Common myeloid progenitor, CD34-positive (primary cell): ENCODE measurements around the gene MAP2K3.

ENCODE experiments used
- CTCF ChIA-PET: fragments of 350-600 bp; sonication (Branson Sonifier 250); formaldehyde crosslinking; loops from one replicate; lab custom pipeline; 2021; ENCODE audit warnings: antibody characterized with exemption; lab: Charles Lee
- POLR2A ChIA-PET: fragments of 350-600 bp; sonication (Branson Sonifier 250); formaldehyde crosslinking; loops from one replicate; lab custom pipeline; 2021; ENCODE audit warnings: antibody characterized with exemption; lab: Charles Lee
- DNase-seq, 3 donors: peaks; one replicate each; pipeline versions ENCODE4 v3.0.0 to v3.0.0-alpha.2; 2013
- H3K27ac ChIP-seq, 2 experiments: 1 replicate in 1 of 2; 2 replicates in 1 of 2; pipeline ENCODE4 v1.7.0; 2013; ENCODE audit warnings: inconsistent platforms in 2 of 2, low read length in 2 of 2, mild to moderate bottlenecking in 2 of 2, low read depth in 1 of 2, moderate library complexity in 1 of 2; ENCODE audit not compliant: severe bottlenecking in 2 of 2, insufficient read depth in 1 of 2, poor library complexity in 1 of 2
- H3K27me3 ChIP-seq, 5 experiments: replicated peaks in 2 of 5; 1 replicate in 3 of 5; 2 replicates in 2 of 5; pipeline versions ENCODE4 v1.6.1 to v1.7.0; 2013; ENCODE audit warnings: low read length in 4 of 5, mild to moderate bottlenecking in 2 of 5, moderate library complexity in 2 of 5, inconsistent platforms in 1 of 5; ENCODE audit not compliant: insufficient read depth in 5 of 5, control insufficient read depth in 4 of 5
- H3K36me3 ChIP-seq, 4 experiments: 1 replicate in 2 of 4; 2 replicates in 2 of 4; pipeline versions ENCODE4 v1.6.1 to v1.7.0; 2013; ENCODE audit warnings: low read length in 3 of 4, control low read depth in 1 of 4, mild to moderate bottlenecking in 1 of 4; ENCODE audit not compliant: control insufficient read depth in 4 of 4, insufficient read depth in 4 of 4
- H3K4me1 ChIP-seq, 4 experiments: 1 replicate in 3 of 4; 2 replicates in 1 of 4; pipeline versions ENCODE4 v1.6.1 to v1.7.1; 2013; ENCODE audit warnings: low read length in 3 of 4, mild to moderate bottlenecking in 3 of 4, control low read depth in 1 of 4, inconsistent platforms in 1 of 4, moderate library complexity in 1 of 4; ENCODE audit not compliant: control insufficient read depth in 4 of 4, insufficient read depth in 4 of 4; ENCODE audit errors: control extremely low read depth in 1 of 4
- H3K4me3 ChIP-seq, 7 experiments: 1 replicate in 4 of 7; 2 replicates in 3 of 7; pipeline versions ENCODE4 v1.5.1 to v1.7.0; 2013; ENCODE audit warnings: mild to moderate bottlenecking in 7 of 7, low read length in 6 of 7, moderate library complexity in 6 of 7, inconsistent platforms in 2 of 7, low read depth in 2 of 7, control low read depth in 1 of 7; ENCODE audit not compliant: insufficient read depth in 4 of 7, control insufficient read depth in 1 of 7; ENCODE audit errors: extremely low read depth in 1 of 7
- H3K9me3 ChIP-seq, 5 experiments: 1 replicate in 4 of 5; 2 replicates in 1 of 5; pipeline versions ENCODE4 v1.6.1 to v1.7.1; 2013; ENCODE audit warnings: low read length in 4 of 5, mild to moderate bottlenecking in 2 of 5, inconsistent platforms in 1 of 5, low read depth in 1 of 5, moderate library complexity in 1 of 5; ENCODE audit not compliant: control insufficient read depth in 4 of 5, insufficient read depth in 2 of 5; ENCODE audit errors: control extremely low read depth in 1 of 5
- WGBS: methylation state at CpG from one replicate; pipeline ENCODE4 v1.1.5; 2013; ENCODE audit not compliant: insufficient coverage; 5-methylcytosine and 5-hydroxymethylcytosine counted together

The MAP2K3 gene

DNA sequence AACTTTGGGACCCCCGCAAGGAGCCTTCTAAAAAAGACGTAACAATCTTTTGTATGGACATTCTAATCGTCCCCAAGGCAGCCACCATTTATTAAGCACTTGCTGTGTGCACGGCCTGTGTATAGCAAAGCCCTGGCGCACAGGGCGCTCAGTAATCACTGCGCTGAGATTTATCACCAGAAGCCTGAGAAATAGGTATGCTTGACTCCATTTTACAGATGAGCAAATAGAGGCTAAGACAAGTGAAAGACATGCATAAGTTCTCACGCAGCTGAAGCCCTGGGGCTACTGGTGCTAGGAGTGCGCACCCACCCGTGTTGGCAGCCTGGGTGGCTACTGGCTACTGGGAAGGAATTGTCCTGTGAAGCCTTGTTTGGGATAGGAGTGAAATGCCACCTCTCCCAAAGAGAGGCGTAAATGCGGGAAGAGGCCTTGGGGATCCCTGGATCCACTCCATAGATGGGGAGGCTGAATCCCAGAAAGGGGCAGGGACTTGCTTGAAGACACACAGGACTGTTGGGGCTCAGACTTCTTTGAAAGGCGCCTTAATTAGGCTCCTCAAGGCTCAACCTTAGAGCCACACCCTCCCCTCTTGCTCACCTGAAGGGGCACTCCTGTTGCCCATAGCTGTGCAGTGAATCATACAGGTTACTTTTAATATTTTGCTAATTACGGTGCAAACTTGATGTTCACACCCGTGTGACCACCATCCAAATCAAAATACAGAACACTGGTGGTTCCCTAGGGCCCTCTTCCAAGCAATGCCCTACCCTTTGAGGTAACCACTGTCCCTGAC is 30.7 kb upstream of the MAP2K3 start:
- Histone ChIP-seq H3K36me3 (no peaks in the 10 kb centered on the region), H3K27ac (no peak overlapping the region), H3K27me3 (no peaks in the 10 kb centered on the region), H3K9me3 (no peaks in the 10 kb centered on the region), H3K4me3 (peak overlapping the region; percentile 23 to 76 (median 70)), H3K4me1 (peaks cover 5 to 15% (median 12%) of the 10 kb centered on the region in 4 experiments)
- ChIA-PET CTCF (interaction anchor here (0.9 kb wide), 1 partner anchor 31 kb away, joined by 5 read pairs; no protein-coding TSS in a partner anchor), POLR2A (interaction anchor here (1.9 kb wide), 1 partner anchor 40 kb away, joined by 7 read pairs; the partner anchor contains the start of gene TMEM11)
- WGBS, result 43% methylated on average over 7 of the region's 15 CpGs
- no peak for DNase-seq

DNA sequence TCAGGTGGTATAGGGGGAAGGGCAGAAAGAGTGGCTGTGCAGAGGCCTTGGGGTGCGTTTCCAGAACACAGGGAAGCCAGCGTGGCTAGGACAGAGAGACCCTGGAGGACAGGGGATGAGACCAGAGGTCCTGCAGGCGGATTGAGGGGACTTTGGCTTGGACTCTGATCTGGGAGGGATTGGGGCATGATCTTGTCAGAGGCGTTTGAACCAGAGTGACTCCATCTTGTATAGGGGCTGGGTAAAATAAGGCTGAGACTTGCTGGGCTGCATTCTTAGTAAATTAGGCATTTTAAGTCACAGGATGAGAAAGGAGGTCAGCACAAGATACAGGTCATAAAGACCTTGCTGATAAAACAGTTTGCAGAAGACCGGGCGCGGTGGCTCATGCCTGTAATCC is 25.9 kb upstream of the MAP2K3 start:
- Histone ChIP-seq H3K27ac (no peak overlapping the region), H3K4me1 (peaks cover 3 to 8% (median 4%) of the 10 kb centered on the region in 4 experiments), H3K27me3 (no peaks in the 10 kb centered on the region), H3K4me3 (no peak overlapping the region), H3K36me3 (no peaks in the 10 kb centered on the region), H3K9me3 (no peaks in the 10 kb centered on the region)
- POLR2A ChIA-PET, result interaction anchor here (0.7 to 1.0 kb wide), 2 partner anchors 10 to 160 kb away, joined by 3 to 4 read pairs; no protein-coding TSS in a partner anchor
- DNase-seq, result no peak
- WGBS, result 95% methylated on average over 7 of the region's 7 CpGs
- CTCF ChIA-PET, result interaction anchor here (2.1 kb wide), 1 partner anchor 10 kb away, joined by 7 read pairs; no protein-coding TSS in a partner anchor

- 96% methylated on average over 11 of the region's 12 CpGs for WGBS
- ChIA-PET CTCF (interaction anchor here (2.2 kb wide), 1 partner anchor 14 kb away, joined by 5 read pairs; no protein-coding TSS in a partner anchor), POLR2A (interaction anchor here (0.6 kb wide), 1 partner anchor 1100 kb away, joined by 5 read pairs; no protein-coding TSS in a partner anchor)
- H3K36me3 ChIP-seq, result no peaks in the 10 kb centered on the region
- no peaks in the 10 kb centered on the region for H3K27me3 ChIP-seq
- H3K27ac ChIP-seq, result no peak overlapping the region
- no peaks in the 10 kb centered on the region for H3K9me3 ChIP-seq
- H3K4me1 ChIP-seq, result peaks cover 0 to 4% (median 0%) of the 10 kb centered on the region in 4 experiments
- no peak for DNase-seq
- H3K4me3 ChIP-seq, result no peak overlapping the region
Observed at GRCh38 chr17:21262259-21262993, 22.1 kb upstream of the MAP2K3 start.

GRCh38 chr17:21263376-21263775 is 21.1 kb upstream of the MAP2K3 start:
- ChIA-PET POLR2A (no interaction called here), CTCF (no interaction called here)
- H3K4me1 ChIP-seq, result peaks cover 0 to 10% (median 6%) of the 10 kb centered on the region in 4 experiments
- no peaks in the 10 kb centered on the region for H3K27me3 ChIP-seq
- no peak for DNase-seq
- no peaks in the 10 kb centered on the region for H3K9me3 ChIP-seq
- H3K27ac ChIP-seq, result no peak overlapping the region
- 90% methylated on average over 3 of the region's 6 CpGs for WGBS
- no peaks in the 10 kb centered on the region for H3K36me3 ChIP-seq
- no peak overlapping the region for H3K4me3 ChIP-seq

- H3K27ac ChIP-seq, result no peak overlapping the region
- DNase-seq, result no peak
- ChIA-PET POLR2A (interaction anchor here (1.1 kb wide), 1 partner anchor 9 kb away, joined by 4 read pairs; no protein-coding TSS in a partner anchor), CTCF (interaction anchor here (2.5 to 3.0 kb wide), 2 partner anchors 9 to 10 kb away, joined by 7 to 9 read pairs; no protein-coding TSS in a partner anchor)
- WGBS, result 96% methylated on average over 4 of the region's 7 CpGs
- no peaks in the 10 kb centered on the region for H3K9me3 ChIP-seq
- H3K4me1 ChIP-seq, result peaks cover 0 to 15% (median 11%) of the 10 kb centered on the region in 4 experiments
- H3K27me3 ChIP-seq, result no peaks in the 10 kb centered on the region
- H3K36me3 ChIP-seq, result no peaks in the 10 kb centered on the region
- H3K4me3 ChIP-seq, result no peak overlapping the region
Observed at GRCh38 chr17:21268596-21269188, 15.8 kb upstream of the MAP2K3 start.

DNA sequence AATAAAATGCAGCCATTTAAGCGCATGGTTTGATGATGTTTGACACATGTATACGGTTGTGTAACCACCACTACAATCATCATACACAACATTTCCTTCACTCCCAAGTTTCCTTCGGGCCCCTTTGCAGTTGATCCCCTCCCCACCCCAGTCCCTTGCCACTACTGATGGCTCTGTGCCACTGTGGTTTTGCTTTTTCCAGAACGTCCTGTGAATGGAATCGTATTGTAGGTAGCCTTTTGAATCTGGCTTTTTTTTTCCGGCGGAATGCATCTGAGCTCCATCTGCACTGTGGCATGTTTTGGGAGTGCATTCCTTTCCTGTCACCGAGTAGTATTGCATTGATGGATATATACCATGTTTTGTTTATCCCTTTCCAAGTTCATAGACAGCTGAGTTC is 15.1 kb upstream of the MAP2K3 start:
- no peak overlapping the region for H3K4me3 ChIP-seq
- ChIA-PET POLR2A (no interaction called here), CTCF (interaction anchor here (0.9 to 3.0 kb wide), 3 partner anchors 10 to 12 kb away, joined by 3 to 9 read pairs (median 7); no protein-coding TSS in a partner anchor)
- H3K36me3 ChIP-seq, result no peaks in the 10 kb centered on the region
- H3K27ac ChIP-seq, result no peak overlapping the region
- no peaks in the 10 kb centered on the region for H3K9me3 ChIP-seq
- peaks cover 0 to 15% (median 11%) of the 10 kb centered on the region in 4 experiments for H3K4me1 ChIP-seq
- 10% methylated on average over 4 of the region's 8 CpGs for WGBS
- H3K27me3 ChIP-seq, result no peaks in the 10 kb centered on the region
- DNase-seq, result no peak
